ENCODE results near the gene ZNF485. TPM values are rescaled to one million over a fixed set of nuclear protein-coding genes. Genes with fewer than 3 reads are reported as not detected.

The ZNF485 gene
- total RNA-seq, 1 experiment from 2014 or later, result 7.5 TPM

DNA sequence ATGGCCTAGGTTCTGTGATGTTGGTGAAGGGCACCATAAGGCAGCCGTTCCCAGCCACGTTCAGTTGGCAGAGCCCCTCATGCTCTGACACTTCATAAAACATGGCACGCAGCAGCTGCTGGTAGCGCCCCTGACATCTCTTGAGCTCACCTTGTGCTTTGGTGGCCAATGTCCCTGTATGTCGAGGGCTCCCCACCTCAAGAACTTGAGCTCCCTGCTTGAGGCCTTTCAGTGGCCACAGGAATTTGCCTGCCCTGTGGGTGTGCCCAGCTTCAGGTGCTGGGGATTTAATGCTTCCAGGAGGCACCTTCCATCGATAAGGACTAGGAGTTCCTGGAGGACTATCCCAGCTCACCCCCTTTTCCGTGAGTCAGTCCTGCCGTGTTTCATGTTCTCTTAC lies 52.0 kb downstream of the ZNF485 start:
- Histone ChIP-seq H3K4me2 (ENCODE audit: low read depth, low read length, poor library complexity, severe bottlenecking) (no peak overlapping the region), H3K27me3 (ENCODE audit: low read length) (no peaks in the 10 kb centered on the region), H2AFZ (ENCODE audit: low read length) (no peak overlapping the region), H3K27ac (ENCODE audit: low read length) (no peak overlapping the region), H3K4me1 (ENCODE audit: low read length) (peaks cover 8% of the 10 kb centered on the region), H4K20me1 (ENCODE audit: insufficient read depth, low read depth, low read length) (no peaks in the 10 kb centered on the region), H3K36me3 (ENCODE audit: insufficient read depth, low read length) (no peaks in the 10 kb centered on the region), H3K4me3 (ENCODE audit: low read length) (no peak overlapping the region), H3K79me2 (ENCODE audit: low read length) (no peaks in the 10 kb centered on the region), H3K9me3 (ENCODE audit: low read length) (no peaks in the 10 kb centered on the region), H3K9ac (ENCODE audit: low read length) (no peak overlapping the region), H3K9me2 (replicated peaks; ENCODE audit: insufficient read depth, low read length) (no peaks in the 10 kb centered on the region)
- DNase-seq, result no peak

DNA sequence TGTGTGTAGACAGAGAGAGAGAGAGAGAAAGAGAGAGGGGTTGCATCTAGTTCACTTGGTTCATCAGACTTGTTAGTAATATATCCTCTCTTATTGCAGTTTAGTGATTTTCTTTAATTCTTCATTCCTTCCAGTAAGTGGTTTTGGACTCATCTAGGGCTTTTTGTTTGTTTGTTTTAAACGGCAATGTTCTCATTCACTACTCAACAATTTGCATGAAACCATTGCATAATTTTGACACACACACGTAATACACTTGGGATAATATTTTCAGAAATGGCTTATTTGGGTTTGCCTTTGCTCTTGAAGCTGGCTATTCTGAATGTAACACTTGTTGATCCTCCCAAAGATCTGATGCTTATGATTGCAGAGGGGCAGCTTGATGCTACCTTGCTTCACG lies 58.8 kb downstream of the ZNF485 start:
- Histone ChIP-seq H3K4me1 (ENCODE audit: low read length) (peaks cover 5% of the 10 kb centered on the region; the same call in 1 of the 2 replicates), H4K20me1 (ENCODE audit: insufficient read depth, low read depth, low read length) (no peaks in the 10 kb centered on the region), H3K27ac (ENCODE audit: low read length) (no peak overlapping the region), H3K9me2 (replicated peaks; ENCODE audit: insufficient read depth, low read length) (no peaks in the 10 kb centered on the region), H3K9ac (ENCODE audit: low read length) (no peak overlapping the region), H3K4me3 (ENCODE audit: low read length) (no peak overlapping the region), H3K36me3 (ENCODE audit: insufficient read depth, low read length) (no peaks in the 10 kb centered on the region), H3K79me2 (ENCODE audit: low read length) (no peaks in the 10 kb centered on the region), H3K9me3 (ENCODE audit: low read length) (no peaks in the 10 kb centered on the region), H3K27me3 (ENCODE audit: low read length) (no peaks in the 10 kb centered on the region), H3K4me2 (ENCODE audit: low read depth, low read length, poor library complexity, severe bottlenecking) (no peak overlapping the region), H2AFZ (ENCODE audit: low read length) (no peak overlapping the region)
- DNase-seq, result no peak

GRCh38 chr10:43666552-43666951 lies 60.3 kb downstream of the ZNF485 start:
- no peaks in the 10 kb centered on the region for H3K36me3 ChIP-seq (ENCODE audit: insufficient read depth, low read length)
- H3K4me3 ChIP-seq (ENCODE audit: low read length), result no peak overlapping the region
- H3K27ac ChIP-seq (ENCODE audit: low read length), result no peak overlapping the region
- no peaks in the 10 kb centered on the region for H3K9me3 ChIP-seq (ENCODE audit: low read length)
- no peaks in the 10 kb centered on the region for H3K9me2 ChIP-seq (replicated peaks; ENCODE audit: insufficient read depth, low read length)
- no peaks in the 10 kb centered on the region for H3K27me3 ChIP-seq (ENCODE audit: low read length)
- H4K20me1 ChIP-seq (ENCODE audit: insufficient read depth, low read depth, low read length), result no peaks in the 10 kb centered on the region
- no peak overlapping the region for H3K9ac ChIP-seq (ENCODE audit: low read length)
- H3K79me2 ChIP-seq (ENCODE audit: low read length), result no peaks in the 10 kb centered on the region
- DNase-seq, result no peak
- no peak overlapping the region for H3K4me2 ChIP-seq (ENCODE audit: low read depth, low read length, poor library complexity, severe bottlenecking)
- no peak overlapping the region for H2AFZ ChIP-seq (ENCODE audit: low read length)
- peaks cover 5% of the 10 kb centered on the region; the same call in 1 of the 2 replicates for H3K4me1 ChIP-seq (ENCODE audit: low read length)

- Histone ChIP-seq H3K9me3 (ENCODE audit: low read length) (no peaks in the 10 kb centered on the region), H3K4me2 (ENCODE audit: low read depth, low read length, poor library complexity, severe bottlenecking) (no peak overlapping the region), H3K9ac (ENCODE audit: low read length) (no peak overlapping the region), H4K20me1 (ENCODE audit: insufficient read depth, low read depth, low read length) (no peaks in the 10 kb centered on the region), H2AFZ (ENCODE audit: low read length) (no peak overlapping the region), H3K4me3 (ENCODE audit: low read length) (no peak overlapping the region), H3K4me1 (ENCODE audit: low read length) (peaks cover 5% of the 10 kb centered on the region; the same call in 1 of the 2 replicates), H3K27ac (ENCODE audit: low read length) (no peak overlapping the region), H3K79me2 (ENCODE audit: low read length) (no peaks in the 10 kb centered on the region), H3K27me3 (ENCODE audit: low read length) (no peaks in the 10 kb centered on the region), H3K9me2 (replicated peaks; ENCODE audit: insufficient read depth, low read length) (no peaks in the 10 kb centered on the region), H3K36me3 (ENCODE audit: insufficient read depth, low read length) (no peaks in the 10 kb centered on the region)
- DNase-seq, result no peak
These were observed 61.1 kb downstream of the ZNF485 start for GRCh38 chr10:43667317-43667731.

Other genes with a start within 250 kb of the ZNF485 start
- gene FXYD4, start 234.8 kb upstream of the ZNF485 start, total RNA-seq (2014; rRNA removed; shearing (Covaris generic); ENCODE audit: low replicate concordance), result not detected in 2 replicates
- gene HNRNPF, start 197.3 kb upstream of the ZNF485 start, total RNA-seq (2014; rRNA removed; shearing (Covaris generic); ENCODE audit: low replicate concordance), result 160 and 269 TPM in 2 replicates
- 11.5 and 11.8 TPM in 2 replicates for gene ZNF487, start 169.3 kb upstream of the ZNF485 start, total RNA-seq (2014; rRNA removed; shearing (Covaris generic); ENCODE audit: low replicate concordance)
- 4.7 and 11.9 TPM in 2 replicates for gene ZNF239, start 31.8 kb upstream of the ZNF485 start, total RNA-seq (2014; rRNA removed; shearing (Covaris generic); ENCODE audit: low replicate concordance)
- gene ZNF32, start 42.4 kb downstream of the ZNF485 start, total RNA-seq (2014; rRNA removed; shearing (Covaris generic); ENCODE audit: low replicate concordance), result 30.3 and 34.7 TPM in 2 replicates

Data from Karpas-422 (cell line).